ENCODE data around the gene ARIH1.

DNA sequence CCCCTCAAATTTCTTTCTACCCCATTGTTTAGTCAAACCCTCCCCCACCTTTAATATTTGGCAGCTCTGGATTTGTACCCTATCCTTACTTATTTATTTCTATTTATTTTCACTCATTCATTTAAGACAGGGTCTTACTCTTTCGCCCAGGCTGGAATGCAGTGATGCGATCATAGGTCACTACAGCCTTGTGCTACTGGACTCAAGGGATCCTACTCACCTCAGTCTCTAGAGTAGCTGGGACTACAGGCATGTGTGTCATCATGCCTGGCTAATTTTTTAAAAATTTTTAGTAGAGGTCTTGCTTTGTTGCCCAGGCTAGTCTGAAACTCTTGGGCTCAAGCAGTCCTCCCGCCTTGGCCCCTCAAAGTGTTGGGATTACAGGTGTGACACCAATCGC lies 35.4 kb downstream of the ARIH1 start:
- no peak for TF ChIP-seq POLR2A (IDR thresholded peaks at IDR 0.05)
- TF ChIP-seq, protein P1, sequence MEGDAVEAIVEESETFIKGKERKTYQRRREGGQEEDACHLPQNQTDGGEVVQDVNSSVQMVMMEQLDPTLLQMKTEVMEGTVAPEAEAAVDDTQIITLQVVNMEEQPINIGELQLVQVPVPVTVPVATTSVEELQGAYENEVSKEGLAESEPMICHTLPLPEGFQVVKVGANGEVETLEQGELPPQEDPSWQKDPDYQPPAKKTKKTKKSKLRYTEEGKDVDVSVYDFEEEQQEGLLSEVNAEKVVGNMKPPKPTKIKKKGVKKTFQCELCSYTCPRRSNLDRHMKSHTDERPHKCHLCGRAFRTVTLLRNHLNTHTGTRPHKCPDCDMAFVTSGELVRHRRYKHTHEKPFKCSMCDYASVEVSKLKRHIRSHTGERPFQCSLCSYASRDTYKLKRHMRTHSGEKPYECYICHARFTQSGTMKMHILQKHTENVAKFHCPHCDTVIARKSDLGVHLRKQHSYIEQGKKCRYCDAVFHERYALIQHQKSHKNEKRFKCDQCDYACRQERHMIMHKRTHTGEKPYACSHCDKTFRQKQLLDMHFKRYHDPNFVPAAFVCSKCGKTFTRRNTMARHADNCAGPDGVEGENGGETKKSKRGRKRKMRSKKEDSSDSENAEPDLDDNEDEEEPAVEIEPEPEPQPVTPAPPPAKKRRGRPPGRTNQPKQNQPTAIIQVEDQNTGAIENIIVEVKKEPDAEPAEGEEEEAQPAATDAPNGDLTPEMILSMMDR (IDR thresholded peaks at IDR 0.05): no peak

Data from thyroid gland (tissue), 4 donors.